GM19240 (cell line): ENCODE data around the gene CCR7.
"Not testable (repeated sequence)": the region's sequence is repeated elsewhere in the genome, so short reads cannot be mapped to it uniquely, and the experiment has no call there.

Source experiments
- DNase-seq: peaks from one replicate; pipeline ENCODE4 v3.0.0; 2011; ENCODE audit warnings: low spot score; ENCODE audit not compliant: insufficient read length

The CCR7 gene

DNA sequence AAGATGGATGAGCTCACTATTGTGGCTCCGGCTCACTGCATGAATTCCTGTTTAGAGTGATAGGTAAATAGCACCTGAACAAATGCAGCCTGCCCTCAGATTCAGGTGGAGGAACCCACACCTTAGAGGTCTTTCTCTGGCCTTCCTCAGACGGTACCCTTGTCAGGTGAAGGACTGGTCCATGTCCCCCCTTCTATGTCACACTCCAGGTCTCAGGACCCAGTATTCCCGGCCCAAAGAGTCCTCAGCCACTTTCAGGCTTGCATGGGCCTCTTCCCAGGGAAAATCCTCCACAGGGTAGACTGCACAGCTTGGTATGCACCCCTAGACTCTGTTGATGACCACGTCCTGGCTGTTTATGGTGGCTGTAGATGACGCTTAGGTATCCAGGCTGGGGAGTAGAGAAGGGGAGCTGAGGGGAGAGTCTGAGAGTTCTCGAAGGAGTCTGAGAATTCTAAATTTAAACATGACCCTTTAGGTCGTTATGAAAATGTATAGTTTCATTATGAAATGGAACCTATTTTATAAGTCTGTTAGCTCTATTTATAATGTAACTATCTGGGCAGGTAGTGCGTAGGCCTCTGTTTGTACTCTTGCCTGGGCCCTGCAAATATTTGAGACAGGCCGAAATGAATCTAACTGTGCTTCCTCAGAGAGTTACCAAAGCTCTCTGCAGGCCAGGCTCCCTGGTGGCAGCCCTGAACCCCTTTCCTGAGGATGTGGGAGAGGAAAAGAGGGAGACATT is 32.5 kb upstream of the CCR7 start:
- no peak for DNase-seq

- DNase-seq = no peak
These were observed 31.9 kb upstream of the CCR7 start for GRCh38 chr17:40597156-40597555.

- no peak for DNase-seq
These were observed 31.1 kb upstream of the CCR7 start for GRCh38 chr17:40596261-40596919.

DNA sequence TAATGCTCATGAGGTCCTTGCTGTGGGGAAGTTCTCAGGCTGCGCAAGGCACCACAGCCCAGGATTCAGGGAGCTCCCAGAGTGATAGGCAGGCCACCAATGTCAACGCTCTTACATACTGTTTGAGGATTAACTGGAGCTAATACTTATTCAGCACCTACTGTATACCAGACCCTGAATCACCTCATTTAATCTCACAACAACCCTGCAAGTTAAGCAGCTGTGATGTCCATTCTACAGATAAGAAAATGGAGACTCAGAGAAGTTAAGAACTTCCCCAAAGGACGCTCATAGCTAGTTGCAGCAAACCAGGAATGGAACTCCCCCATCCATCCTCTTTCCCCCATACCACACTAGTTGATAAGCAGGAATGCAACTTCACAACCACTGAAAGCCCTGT is 25.5 kb upstream of the CCR7 start:
- DNase-seq = no peak

- no peak for DNase-seq
These were observed 23.3 kb upstream of the CCR7 start for GRCh38 chr17:40588552-40588951.

DNA sequence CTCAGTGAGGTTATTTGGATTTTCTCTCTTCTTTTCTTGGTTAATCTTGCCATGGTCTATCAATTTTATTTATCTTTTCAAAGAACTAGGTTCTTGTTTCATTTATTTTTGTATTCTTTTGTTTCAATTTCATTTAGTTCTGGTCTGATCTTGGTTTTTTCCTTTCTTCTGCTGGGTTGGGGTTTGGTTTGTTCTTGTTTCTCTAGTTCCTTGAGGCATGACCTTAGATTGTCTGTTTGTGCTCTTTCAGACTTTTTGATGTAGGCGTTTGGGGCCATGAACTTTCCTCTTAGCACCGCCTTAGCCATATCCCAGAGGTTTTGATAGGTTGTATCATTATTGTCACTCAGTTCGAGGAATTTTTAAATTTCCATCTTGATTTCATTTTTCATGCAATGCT is 21.0 kb upstream of the CCR7 start:
- DNase-seq = not testable (repeated sequence)

- not testable (repeated sequence) for DNase-seq
These were observed 19.7 kb upstream of the CCR7 start for GRCh38 chr17:40584950-40585349.

DNA sequence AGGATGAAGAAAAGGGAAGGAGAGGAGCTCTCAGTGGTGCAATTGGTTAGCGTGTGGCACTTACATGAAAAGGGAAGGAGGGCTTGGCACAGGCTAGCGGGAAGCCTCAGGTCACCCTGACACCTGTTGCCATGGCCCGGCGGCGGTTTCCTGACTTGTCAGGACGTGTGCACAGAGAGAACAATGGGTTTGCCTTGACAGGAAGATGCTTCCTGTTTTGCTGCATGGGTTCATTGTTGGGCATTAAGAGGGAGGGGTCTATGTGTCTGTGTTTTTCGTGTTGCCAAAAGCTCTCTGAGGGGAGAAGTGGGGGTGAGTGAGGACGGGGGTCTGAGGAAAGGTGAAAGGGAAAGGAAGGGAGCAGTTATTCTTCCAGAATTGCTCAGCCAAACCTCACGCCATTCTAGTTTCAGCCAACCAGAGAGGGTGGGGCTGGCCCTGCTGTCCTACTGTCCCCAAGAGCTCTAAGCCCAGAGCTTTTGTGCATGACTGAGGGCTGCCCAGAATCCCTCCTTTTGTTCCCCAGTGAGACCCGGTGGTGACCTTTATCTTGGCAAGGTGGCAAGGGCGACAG is 17.1 kb upstream of the CCR7 start:
- peak; percentile 38 for DNase-seq

DNA sequence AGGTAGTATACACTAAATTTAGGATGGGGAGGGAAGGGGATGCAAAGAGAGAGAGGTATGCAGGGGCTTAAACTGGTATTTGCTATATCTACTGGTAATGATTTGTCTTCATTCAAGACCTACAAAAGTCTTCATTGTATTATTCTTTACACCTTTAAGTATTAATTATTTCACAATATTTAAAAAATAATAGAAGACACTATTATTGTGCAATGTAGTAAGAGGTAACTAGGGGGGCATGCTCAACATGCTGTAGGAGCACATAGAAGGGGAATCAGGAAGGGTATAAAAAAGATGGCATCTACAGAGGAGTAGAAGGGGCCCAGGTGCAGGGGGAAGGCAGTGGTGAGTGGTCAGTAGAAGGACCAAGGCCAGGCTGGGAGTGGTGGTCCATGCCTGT is 14.9 kb upstream of the CCR7 start:
- DNase-seq = no peak

DNA sequence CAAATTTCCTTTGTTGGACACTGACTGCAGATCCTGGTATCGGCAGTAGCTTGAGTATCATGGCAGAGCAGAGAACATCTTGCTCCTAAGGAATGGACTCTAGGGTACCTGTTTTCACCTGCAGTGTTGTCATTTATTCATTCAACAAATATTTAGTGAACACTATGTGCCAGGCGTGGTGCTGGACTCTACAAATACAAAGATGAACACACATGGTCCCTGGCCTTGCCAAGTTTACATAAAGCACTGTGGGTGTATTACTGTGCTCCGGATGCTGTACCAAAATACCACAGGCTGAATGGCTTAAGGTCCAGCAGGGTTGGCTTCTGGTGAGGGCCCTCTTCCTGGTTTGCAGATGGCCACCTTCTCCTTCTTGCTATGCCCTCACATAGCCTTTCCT is 14.2 kb upstream of the CCR7 start:
- DNase-seq = no peak

DNA sequence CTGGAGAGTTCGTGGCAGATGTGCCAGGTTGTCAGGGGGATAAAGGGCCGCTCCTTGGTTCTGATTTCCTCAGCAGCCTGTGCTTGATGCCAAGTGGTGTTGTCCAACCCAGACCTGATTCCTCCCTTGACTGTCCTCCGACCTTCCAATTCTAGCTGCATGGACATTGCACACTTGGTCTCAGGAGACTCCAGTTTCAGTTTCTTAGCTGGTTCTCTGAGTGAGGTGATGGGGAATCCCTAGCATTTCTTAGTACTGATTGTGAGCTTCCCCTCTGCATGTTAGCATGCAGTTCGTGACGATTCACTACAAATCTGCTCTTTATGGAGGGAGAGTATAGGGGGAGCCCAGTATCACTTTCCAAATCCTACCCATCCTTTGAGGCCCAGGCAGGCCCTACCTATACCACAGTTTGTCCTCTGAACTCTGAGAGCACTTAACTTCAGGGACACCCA is 12.4 kb upstream of the CCR7 start:
- no peak for DNase-seq

DNA sequence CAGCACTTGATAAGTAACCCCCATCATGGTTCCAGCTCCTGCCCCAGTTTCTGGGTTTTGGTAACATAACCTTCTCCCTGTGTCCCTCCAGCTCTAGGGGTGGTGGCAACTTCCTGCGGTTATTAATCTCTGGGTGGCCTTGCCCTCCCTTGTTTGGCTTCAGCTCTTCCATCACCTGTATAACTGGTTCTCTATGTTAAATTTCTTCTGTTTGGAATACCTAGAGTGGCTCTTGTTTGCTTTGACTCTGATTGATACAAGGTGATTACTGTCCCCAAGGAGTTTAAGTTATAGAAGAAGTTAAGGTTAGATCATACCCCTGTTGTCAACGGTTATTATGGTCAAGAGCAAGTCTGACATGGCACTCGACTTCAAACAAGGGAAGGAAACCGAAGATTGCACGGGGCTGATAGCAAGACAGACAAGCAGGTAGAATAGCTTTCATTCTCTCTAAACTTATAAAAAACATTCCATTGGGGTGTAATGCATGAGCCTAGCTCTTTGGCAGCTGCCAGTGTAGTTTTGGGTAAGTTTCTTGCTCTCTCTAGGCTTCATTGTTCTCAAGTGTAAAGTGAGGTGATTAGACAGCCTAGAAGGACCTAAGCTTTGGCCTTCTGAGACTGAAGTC is 11.0 kb upstream of the CCR7 start:
- no peak for DNase-seq

- no peak for DNase-seq
These were observed 9.0 kb upstream of the CCR7 start for GRCh38 chr17:40574292-40574691.

DNA sequence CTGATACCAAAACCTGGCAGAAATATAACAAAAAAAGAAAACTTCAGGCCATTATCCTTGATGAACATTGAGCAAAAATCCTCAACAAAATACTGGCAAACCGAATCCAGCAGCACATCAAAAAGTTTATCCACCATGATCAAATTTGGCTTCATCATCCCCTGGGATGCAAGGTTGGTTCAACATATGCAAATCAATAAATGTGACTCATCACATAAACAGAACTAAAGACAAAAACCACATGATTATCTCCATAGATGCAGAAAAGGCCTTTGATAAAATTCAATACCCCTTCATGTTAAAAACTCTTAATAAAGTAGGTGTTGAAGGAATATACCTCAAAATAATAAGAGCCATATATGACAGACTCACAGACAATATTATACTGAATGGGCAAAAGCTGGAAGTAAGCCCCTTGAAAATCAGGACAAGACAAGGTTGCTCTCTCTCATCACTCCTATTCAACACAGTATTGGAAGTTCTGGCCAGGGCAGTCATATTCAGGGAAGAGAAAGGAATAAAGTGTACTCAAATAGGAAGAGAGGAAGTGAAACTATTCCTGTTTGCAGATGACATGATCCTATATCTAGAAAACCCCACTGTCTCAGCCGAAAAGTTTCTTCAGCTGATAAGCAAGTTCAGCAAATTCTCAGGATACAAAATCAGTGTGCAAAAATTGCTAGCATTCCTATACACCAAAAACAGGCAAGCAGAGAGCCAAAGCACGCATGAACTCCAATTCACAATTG is 7.1 kb upstream of the CCR7 start:
- DNase-seq = not testable (repeated sequence)

- no peak for DNase-seq
These were observed 3.0 kb upstream of the CCR7 start for GRCh38 chr17:40568074-40568836.

DNA sequence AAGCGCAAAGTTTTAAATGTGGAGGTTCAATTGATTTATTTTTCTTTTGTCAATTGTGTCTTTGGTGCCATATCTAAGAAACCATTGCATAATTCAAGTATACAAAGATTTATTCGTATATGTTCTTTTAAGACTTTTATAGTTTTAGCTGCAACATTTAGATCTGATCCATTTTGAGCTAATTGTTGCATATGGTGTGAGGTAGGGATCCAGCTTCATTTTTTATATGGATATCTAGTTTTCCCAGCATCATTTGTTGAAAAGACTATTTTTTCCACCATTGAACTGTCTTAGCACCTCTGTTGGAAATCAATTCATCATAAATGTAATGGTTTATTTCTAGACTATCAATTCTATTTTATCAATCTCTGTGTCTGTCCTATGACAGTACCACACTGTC is 2.1 kb upstream of the CCR7 start:
- DNase-seq = no peak

GRCh38 chr17:40565769-40566409 is 617 bp upstream of the CCR7 start:
- DNase-seq = no peak

DNA sequence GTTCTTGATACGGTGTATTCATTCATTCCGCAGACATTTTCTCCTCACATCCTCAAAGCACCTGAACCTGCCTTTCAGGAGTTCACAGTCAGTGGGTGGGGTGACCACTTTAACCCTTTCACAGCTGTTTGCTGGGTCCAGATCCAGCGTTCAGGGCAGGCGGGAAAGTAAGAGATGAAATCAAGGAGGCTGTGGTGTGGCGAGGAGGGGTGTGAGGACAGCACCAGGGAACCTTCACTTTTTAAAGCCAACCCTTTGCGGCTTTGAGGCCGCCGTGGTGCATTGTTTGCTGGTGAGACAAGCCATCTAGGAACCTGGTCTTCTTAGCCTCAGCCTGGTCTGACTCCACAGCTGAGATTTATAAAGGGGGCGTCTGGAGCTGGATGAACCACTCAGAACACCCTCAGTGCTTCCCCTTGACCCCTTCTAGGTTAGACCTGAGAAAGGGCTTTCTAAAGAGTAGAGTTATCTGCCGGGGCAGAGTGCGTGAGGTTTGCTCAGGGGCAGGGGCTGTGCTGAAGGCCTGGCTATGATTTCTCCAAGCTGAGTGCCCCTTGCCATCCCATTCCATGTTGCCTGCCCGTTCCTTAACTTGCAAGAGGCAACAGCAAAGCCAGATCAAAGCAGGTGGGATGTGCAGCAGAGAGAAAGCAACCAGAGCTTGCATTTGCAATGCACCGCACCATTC is 933 bp downstream of the CCR7 start:
- DNase-seq = no peak

GRCh38 chr17:40563220-40564052 is 1.8 kb downstream of the CCR7 start:
- DNase-seq = no peak
